K562 (cell line): ENCODE results near the gene LGALS8. TPM values are rescaled to one million over a fixed set of nuclear protein-coding genes. Genes with fewer than 3 reads are reported as not detected.
"Not testable (repeated sequence)": the region's sequence is repeated elsewhere in the genome, so short reads cannot be mapped to it uniquely, and the experiment has no call there.

Source experiments
- ATAC-seq: fragments of 200-7000 bp; cut with Tn5 transposase; 3 replicates; pipeline ENCODE4 v1.9.1; 2020; ENCODE audit warnings: moderate library complexity
- BruUV-seq: library from RNA; stranded (reverse); fragments of 400-500 nt; replicated peaks from 2 replicates; lab custom pipeline; 2021; lab: Mats Ljungman, UMichigan
- CTCF ChIA-PET: fragments of 300-600 bp; formaldehyde crosslinking; extraction: SDS; loops from one replicate; lab custom pipeline; 2021; ENCODE audit warnings: low intra/inter-chr PET ratio; lab: Yijun Ruan, JAX
- POLR2A ChIA-PET: fragments of 300-600, 350-650 bp; sonication (Branson Sonifier 250); formaldehyde crosslinking; extraction: SDS; loops from one replicate; lab custom pipeline; 2021; ENCODE audit warnings: antibody characterized with exemption, inconsistent platforms; lab: Yijun Ruan, JAX
- DNase-seq, 4 experiments: peaks; one replicate each; pipeline versions ENCODE4 v3.0.0 to v3.0.0-alpha.2; 2011 to 2018; ENCODE audit warnings: low spot score in 3 of 4, mixed read lengths in 3 of 4; ENCODE audit errors: extremely low read depth in 1 of 4
- FAIRE-seq: peaks from 2 replicates; lab custom pipeline; 2011; peaks lifted over from hg19 to GRCh38; lab: Jason Lieb, UNC
- H2AFZ ChIP-seq: 2 replicates; pipeline ENCODE4 v1.6.0; 2011; ENCODE audit warnings: low read depth, low read length, control low read depth, inconsistent platforms
- H3K27ac ChIP-seq: fragments of 200-600 bp; 3 replicates; pipeline ENCODE4 v1.8.0; 2011; ENCODE audit warnings: low read depth, mild to moderate bottlenecking, control low read depth, inconsistent platforms, low read length, moderate library complexity, mixed read lengths; ENCODE audit errors: extremely low read depth
- H3K27me3 ChIP-seq, 2 experiments: fragments of 300-600 bp in 1 of 2; 2 replicates in 1 of 2; 3 replicates in 1 of 2; pipeline versions ENCODE4 v1.6.0 to v1.8.0; 2011; ENCODE audit warnings: inconsistent platforms in 2 of 2, low read length in 2 of 2, mild to moderate bottlenecking in 1 of 2, mixed read lengths in 1 of 2, moderate library complexity in 1 of 2; ENCODE audit not compliant: control insufficient read depth in 2 of 2, insufficient read depth in 2 of 2
- H3K36me3 ChIP-seq: fragments of 300-600 bp; 3 replicates; pipeline ENCODE4 v1.8.0; 2011; ENCODE audit warnings: mild to moderate bottlenecking, low read length, inconsistent platforms; ENCODE audit not compliant: control insufficient read depth, insufficient read depth
- H3K4me1 ChIP-seq, 2 experiments: fragments of 200-600 bp in 1 of 2; replicated peaks in 1 of 2; 2 replicates in 1 of 2; 3 replicates in 1 of 2; pipeline versions ENCODE4 v1.5.1 to v1.8.0; 2011; ENCODE audit warnings: inconsistent platforms in 2 of 2, low read length in 2 of 2, mild to moderate bottlenecking in 1 of 2, mixed read lengths in 1 of 2, moderate library complexity in 1 of 2; ENCODE audit not compliant: control insufficient read depth in 2 of 2, insufficient read depth in 2 of 2
- H3K4me2 ChIP-seq: 2 replicates; pipeline ENCODE4 v1.6.1; 2011; ENCODE audit warnings: low read length, control low read depth, inconsistent platforms, mixed read lengths; ENCODE audit not compliant: insufficient read depth
- H3K4me3 ChIP-seq: fragments of 200-600 bp; sonication (generic), shearing (Covaris generic); 2 replicates; pipeline ENCODE4 v1.5.1; 2016; ENCODE audit warnings: control low read depth, inconsistent platforms
- H3K79me2 ChIP-seq: fragments of 200-600 bp; 3 replicates; pipeline ENCODE4 v1.8.0; 2011; ENCODE audit warnings: low read length, inconsistent platforms; ENCODE audit not compliant: control insufficient read depth, insufficient read depth
- H3K9ac ChIP-seq, 2 experiments: 2 replicates each; pipeline versions ENCODE4 v1.6.0 to v1.6.1; 2011; ENCODE audit warnings: low read depth in 2 of 2, low read length in 2 of 2, control low read depth in 1 of 2, inconsistent platforms in 1 of 2, mild to moderate bottlenecking in 1 of 2, mixed read lengths in 1 of 2; ENCODE audit not compliant: insufficient read depth in 1 of 2
- H3K9me1 ChIP-seq: one replicate; pipeline ENCODE4 v1.6.0; 2011; ENCODE audit warnings: inconsistent platforms, mild to moderate bottlenecking, low read length, moderate library complexity; ENCODE audit not compliant: control insufficient read depth, insufficient read depth
- H3K9me3 ChIP-seq: replicated peaks from 2 replicates; pipeline ENCODE4 v1.5.1; 2011; ENCODE audit warnings: low read depth, low read length, inconsistent platforms; ENCODE audit not compliant: control insufficient read depth, insufficient read depth
- H4K20me1 ChIP-seq: replicated peaks from 2 replicates; pipeline ENCODE4 v1.6.1; 2011; ENCODE audit warnings: low read length, inconsistent platforms, mixed read lengths; ENCODE audit not compliant: control insufficient read depth, insufficient read depth
- CREB3 ChIP-seq: fragments of 450-650 bp; conservative IDR thresholded peaks from 2 replicates; pipeline ENCODE4 v1.6.1; 2016; ENCODE audit warnings: missing genetic modification characterization, low read depth, mild to moderate bottlenecking, missing compliant biosample characterization, moderate library complexity
- GTF2A2 ChIP-seq: IDR thresholded peaks from 2 replicates; pipeline ENCODE4 v1.6.1; 2016; ENCODE audit warnings: mild to moderate bottlenecking, missing genetic modification characterization, missing compliant biosample characterization
- MTA1 ChIP-seq: fragments of 450-650 bp; IDR thresholded peaks from 2 replicates; pipeline ENCODE4 v1.6.1; 2017; ENCODE audit warnings: borderline replicate concordance
- SMAD4 ChIP-seq: fragments of 250-450 bp; sonication (Bioruptor Pico); conservative IDR thresholded peaks from 2 replicates; pipeline ENCODE4 v1.8.0; 2021; ENCODE audit warnings: inconsistent platforms, mild to moderate bottlenecking, moderate library complexity
- TEAD2 ChIP-seq: fragments of 450-650 bp; IDR thresholded peaks from 2 replicates; pipeline ENCODE4 v1.6.1; 2016; ENCODE audit warnings: missing genetic modification characterization, control low read depth, missing compliant biosample characterization
- TSHZ1 ChIP-seq: fragments of 250-450 bp; sonication (Bioruptor Pico); IDR thresholded peaks from 2 replicates; pipeline ENCODE4 v1.4.0; 2020; ENCODE audit warnings: mild to moderate bottlenecking, moderate library complexity
- ZNF311 ChIP-seq: fragments of 250-450 bp; sonication (Bioruptor Pico); IDR thresholded peaks from 2 replicates; pipeline ENCODE4 v1.4.0; 2020; ENCODE audit warnings: mild to moderate bottlenecking, moderate library complexity
- ZNF41 ChIP-seq: fragments of 250-450 bp; sonication (Bioruptor Pico); conservative IDR thresholded peaks from 2 replicates; pipeline ENCODE4 v1.4.0; 2020; ENCODE audit warnings: mild to moderate bottlenecking
- ZNF583 ChIP-seq: fragments of 250-450 bp; sonication (Bioruptor Pico); IDR thresholded peaks from 2 replicates; pipeline ENCODE4 v1.4.0; 2020
- ZNF740 ChIP-seq, 3 experiments: fragments of 200-800 bp in 1 of 3; sonication (Bioruptor generic) in 1 of 3; sonication (generic) in 1 of 3; formaldehyde crosslinking in 1 of 3; IDR thresholded peaks; 2 replicates each; pipeline versions ENCODE4 v1.6.1 to v1.8.0; 2016 to 2022; ENCODE audit warnings: mild to moderate bottlenecking in 2 of 3, missing compliant biosample characterization in 2 of 3, missing genetic modification characterization in 2 of 3, missing genetic modification reagents in 1 of 3
- WGBS: fragments of 100-300 bp; shearing (Covaris generic); methylation state at CpG from one replicate; pipeline ENCODE4 v1.1.6; 2016; ENCODE audit warnings: low coverage, mixed read lengths; ENCODE audit not compliant: insufficient coverage; ENCODE audit errors: missing lambda C conversion rate; 5-methylcytosine and 5-hydroxymethylcytosine counted together
- in situ Hi-C: fragments of 300-500 bp; cut with MboI; formaldehyde crosslinking; loops from 4 replicates; pipeline ENCODE4 v1.15.0; 2018; ENCODE audit warnings: inconsistent platforms, mixed read lengths
- intact Hi-C: fragments of 100-400 bp; cut with micrococcal nuclease; formaldehyde crosslinking; loops from 2 replicates; pipeline ENCODE4 v1.14.2; 2022
- polyA plus RNA-seq, 8 experiments: library from polyadenylated mRNA; depleted of rRNA in 4 of 8; stranded (reverse) in 5 of 8; unstranded in 3 of 8; fragments of >200 nt; fragmentation: Nextera tagmentation in 2 of 8; fragmentation: Illumina TruSeq in 1 of 8; extraction: Ambion mirVana in 2 of 8; extraction: Trizol in 1 of 8; gene quantifications; 2 replicates each; pipeline versions ENCODE4 v1.2.1 to v1.2.3, GENCODE V29; 2011 to 2014; ENCODE audit warnings: inconsistent platforms in 1 of 8, missing spikeins in 1 of 8
- total RNA-seq, 7 experiments: library from RNA; depleted of rRNA in 6 of 7; stranded (reverse); fragments of >200 nt in 6 of 7; fragmentation: Illumina TruSeq in 2 of 7; extraction: Trizol in 2 of 7; gene quantifications; 2 replicates each; pipeline versions ENCODE4 v1.2.1 to v1.2.3, GENCODE V29; 2011 to 2021; ENCODE audit warnings: low replicate concordance in 1 of 7

LGALS8 gene
- total and polyA plus RNA-seq, 9 of the 15 experiments (the other 6 are each of a cell fraction or from before 2014, with no cell fraction given) = 57.4 to 87.7 (median 70.3) TPM

GRCh38 chr1:236502972-236503639, 20.7 kb upstream of the LGALS8 start (continued):
- peak; percentile 87 for TF ChIP-seq MTA1

- intact Hi-C loops; TF ChIP-seq ZNF740 (CRISPR knock-in tag; IDR thresholded peaks at IDR 0.05): not testable (repeated sequence)
- TF ChIP-seq TSHZ1 (CRISPR knock-in tag) = peak; percentile 60; the same call in 1 of the 2 replicates
- peak; percentile 64; the same call in 1 of the 2 replicates for TF ChIP-seq GTF2A2 (tag)
- 0 out of 2 replicates have a peak, but pooled peaks have one; percentile 31 for TF ChIP-seq ZNF41 (CRISPR knock-in tag)
- peak in 1 of 2 experiments; percentile 85; a peak in 2 of 4 replicates for TF ChIP-seq ZNF740 (tag; IDR thresholded peaks at IDR 0.05)
- TF ChIP-seq TEAD2 (tag) = 0 out of 2 replicates have a peak, but pooled peaks have one; percentile 5
- TF ChIP-seq SMAD4 = peak; percentile 67; the same call in 1 of the 2 replicates
- TF ChIP-seq ZNF583 (CRISPR knock-in tag) = 0 out of 2 replicates have a peak, but pooled peaks have one; percentile 58
- 0 out of 2 replicates have a peak, but pooled peaks have one; percentile 60 for TF ChIP-seq CREB3 (tag)
- TF ChIP-seq ZNF311 (CRISPR knock-in tag) = peak; percentile 84
Measured at GRCh38 chr1:236504338-236504737, 19.4 kb upstream of the LGALS8 start.

More at GRCh38 chr1:236504338-236504737, 19.4 kb upstream of the LGALS8 start:
- H2AFZ ChIP-seq, H3K9ac ChIP-seq, H3K36me3 ChIP-seq, H4K20me1 ChIP-seq, H3K4me3 ChIP-seq, FAIRE-seq, H3K9me3 ChIP-seq, CTCF ChIA-PET, BruUV-seq, ATAC-seq, in situ Hi-C loops, H3K4me1 ChIP-seq, POLR2A ChIA-PET, H3K79me2 ChIP-seq, DNase-seq, H3K4me2 ChIP-seq, H3K27me3 ChIP-seq, H3K9me1 ChIP-seq, H3K27ac ChIP-seq: not testable (repeated sequence)
- WGBS = 44% methylated on average over 3 of the region's 3 CpGs
